HG03565 (cell line): Measurements from ENCODE around the gene ITGA1.
A peak's percentile ranks its signal among the peaks of the same experiment; 100 is the strongest.
"Not testable (repeated sequence)": the region's sequence is repeated elsewhere in the genome, so short reads cannot be mapped to it uniquely, and the experiment has no call there.

Source experiments
- ATAC-seq: cut with Tn5 transposase; IDR thresholded peaks from one replicate; pipeline ENCODE4 v1.9.1; 2021; ENCODE audit warnings: mild to moderate bottlenecking, moderate library complexity; ENCODE audit not compliant: unreplicated experiment

Gene ITGA1

DNA sequence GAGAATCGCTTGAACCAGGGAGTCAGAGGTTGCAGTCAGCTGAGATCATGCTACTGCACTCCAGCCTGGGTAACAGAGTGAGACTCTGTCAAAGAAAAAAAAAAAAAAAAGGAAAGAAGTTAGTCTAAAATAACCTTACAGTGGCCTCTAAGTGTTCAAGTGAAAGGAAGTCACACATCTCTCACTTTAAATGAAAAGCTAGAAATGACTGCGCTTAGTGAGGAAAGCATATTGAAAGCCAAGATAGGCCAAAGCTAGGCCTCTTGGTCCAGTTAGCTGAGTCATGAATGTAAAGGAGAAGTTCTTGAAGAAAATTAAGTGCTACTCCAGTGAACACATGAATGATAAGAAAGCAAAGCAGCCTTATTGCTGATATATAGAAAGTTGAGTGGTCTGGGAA lies 38.1 kb downstream of the ITGA1 start:
- ATAC-seq: peak; percentile 98

DNA sequence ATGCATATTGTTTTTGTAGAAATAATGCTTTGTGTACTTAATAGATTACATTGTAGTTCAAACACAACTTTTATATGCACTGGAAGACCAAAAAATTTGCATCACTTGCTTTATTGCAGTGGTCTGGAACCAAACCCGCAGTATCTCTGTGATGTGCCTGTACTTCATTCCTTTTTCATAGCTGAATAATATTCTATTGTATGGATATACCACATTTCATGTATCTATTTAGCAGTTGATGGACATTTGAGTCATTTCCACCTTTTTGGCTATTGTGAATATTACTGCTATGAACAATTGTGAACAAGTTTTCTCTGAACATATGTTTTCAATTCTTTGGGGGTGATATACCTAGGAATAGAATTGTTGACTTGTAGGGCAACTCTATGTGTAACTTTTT lies 40.1 kb downstream of the ITGA1 start:
- no peak for ATAC-seq

DNA sequence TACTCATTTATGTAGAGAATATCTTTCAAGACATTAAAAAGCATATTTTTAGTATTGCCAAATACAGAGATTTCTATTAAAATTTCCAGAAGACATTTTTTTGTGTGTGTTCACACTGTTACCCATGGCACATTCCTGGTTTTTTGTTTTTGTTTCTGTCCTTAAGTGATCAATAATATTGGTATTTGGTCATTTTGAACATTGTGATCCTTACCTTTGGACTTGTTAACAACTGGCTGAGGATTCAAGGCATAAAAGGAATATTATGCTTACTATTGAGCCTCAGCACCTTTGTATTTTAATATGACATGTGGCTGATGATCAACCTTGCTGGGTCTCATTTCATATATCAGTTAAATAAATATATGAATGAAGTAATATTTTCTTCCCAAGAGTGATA lies 41.9 kb downstream of the ITGA1 start:
- no peak for ATAC-seq

DNA sequence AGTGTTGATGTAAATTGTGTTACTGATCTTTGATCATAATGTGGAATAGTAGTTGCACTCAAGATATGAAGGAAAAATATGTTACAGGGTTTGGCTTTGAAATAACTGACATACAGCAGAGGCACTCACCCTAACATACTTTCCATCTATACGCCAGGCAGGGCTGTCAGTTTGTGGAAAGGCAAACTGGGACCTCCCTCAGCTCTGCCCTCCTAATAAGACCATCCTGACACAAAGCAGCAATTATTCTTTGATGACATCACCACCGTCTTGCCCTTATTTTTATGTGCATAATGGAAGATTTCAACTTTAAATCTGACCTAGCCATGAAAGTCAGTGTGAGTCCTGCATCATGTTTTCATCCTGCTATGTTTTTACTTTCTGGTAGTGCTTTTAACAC lies 42.9 kb downstream of the ITGA1 start:
- ATAC-seq: no peak

DNA sequence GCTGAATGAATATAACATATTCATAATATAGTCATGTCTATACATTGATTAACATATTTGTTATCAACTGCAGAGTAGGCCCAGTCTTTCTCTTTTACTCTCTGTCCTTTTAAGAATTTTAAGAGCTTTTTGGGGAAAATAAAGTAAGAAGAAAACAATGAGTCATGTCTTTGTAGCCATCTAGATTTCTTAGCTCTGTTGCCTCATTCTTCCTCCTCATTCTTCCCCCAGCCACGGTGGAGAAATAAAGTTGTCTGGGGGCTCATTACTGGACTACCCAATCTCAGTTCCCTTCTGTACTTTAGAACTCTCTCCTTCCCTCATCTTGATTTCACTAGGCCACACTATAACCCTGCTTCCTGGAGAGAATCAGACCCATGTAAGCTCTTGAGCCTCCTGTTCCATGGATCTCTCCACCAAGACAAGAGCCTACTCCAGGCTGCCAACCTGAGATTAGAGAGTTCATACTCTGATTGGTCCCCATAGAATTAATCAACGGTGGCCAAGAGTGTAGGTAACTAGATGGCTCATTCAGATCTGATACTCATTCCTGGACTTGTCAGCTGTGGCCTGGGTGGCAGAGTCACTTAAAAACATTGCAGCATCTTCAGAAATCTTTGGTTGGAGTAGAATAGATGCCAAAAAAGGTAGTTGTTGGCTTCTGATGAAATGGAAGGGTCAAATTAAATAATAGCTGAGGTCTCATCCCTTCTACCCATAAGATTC lies 44.2 kb downstream of the ITGA1 start:
- ATAC-seq: no peak

DNA sequence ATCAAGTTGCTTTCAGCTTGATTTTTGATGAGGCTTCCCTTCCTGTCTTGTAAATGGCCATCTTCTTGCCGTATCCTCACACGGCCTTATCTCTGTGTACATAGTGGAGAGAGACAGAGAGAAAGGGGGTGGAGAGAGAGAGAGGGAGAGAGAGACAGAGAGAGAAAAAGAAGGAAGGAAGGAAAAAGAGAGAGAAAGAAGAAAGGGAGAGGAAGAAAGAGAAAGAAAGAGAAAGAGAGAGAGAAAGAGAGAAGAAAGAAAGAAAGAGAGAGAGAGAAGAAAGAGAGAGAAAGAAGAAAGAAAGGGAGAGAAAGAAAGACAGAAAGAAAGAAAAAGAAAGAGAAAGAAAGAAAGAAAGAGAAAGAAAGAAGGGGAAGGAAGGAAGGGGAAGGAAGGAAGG lies 46.6 kb downstream of the ITGA1 start:
- no peak for ATAC-seq

DNA sequence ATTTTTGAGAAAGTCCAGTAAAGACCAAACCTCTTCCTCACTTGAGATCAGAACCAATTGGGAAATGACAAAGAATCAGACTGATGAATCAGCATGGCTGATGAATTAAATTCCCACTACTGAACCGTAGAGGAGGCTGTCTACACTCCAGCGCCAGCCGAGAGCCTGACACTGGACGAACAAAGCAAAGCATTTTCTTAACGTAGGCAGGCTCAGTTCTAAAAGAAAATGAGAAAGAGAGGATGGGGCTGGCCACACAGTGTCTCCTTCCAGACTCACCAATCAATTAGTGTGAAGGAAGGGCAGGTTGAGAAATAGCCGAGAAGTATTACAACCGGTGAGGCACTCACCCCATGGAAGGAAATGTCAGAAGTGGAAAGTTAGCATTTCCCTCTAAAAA lies 49.4 kb downstream of the ITGA1 start:
- ATAC-seq: no peak

DNA sequence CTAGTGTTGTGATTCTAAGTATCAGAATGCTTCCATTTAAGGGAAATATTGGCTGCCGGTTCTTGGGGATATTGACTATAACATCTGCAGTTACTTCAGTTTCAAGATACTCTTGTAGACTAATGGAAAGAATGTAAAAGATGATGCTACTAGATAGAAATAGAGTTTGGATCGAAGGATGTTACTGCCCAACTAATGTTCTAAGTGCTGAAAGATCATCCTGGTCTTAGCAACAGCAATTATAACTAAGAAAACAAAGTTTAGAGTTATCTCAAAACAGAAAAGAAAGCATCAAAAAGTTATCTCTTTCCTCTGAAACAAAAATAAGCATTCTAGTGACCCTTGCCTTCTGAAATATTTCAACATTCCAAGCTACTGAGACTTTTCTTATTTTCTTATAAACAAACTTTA lies 49.9 kb downstream of the ITGA1 start:
- no peak for ATAC-seq

DNA sequence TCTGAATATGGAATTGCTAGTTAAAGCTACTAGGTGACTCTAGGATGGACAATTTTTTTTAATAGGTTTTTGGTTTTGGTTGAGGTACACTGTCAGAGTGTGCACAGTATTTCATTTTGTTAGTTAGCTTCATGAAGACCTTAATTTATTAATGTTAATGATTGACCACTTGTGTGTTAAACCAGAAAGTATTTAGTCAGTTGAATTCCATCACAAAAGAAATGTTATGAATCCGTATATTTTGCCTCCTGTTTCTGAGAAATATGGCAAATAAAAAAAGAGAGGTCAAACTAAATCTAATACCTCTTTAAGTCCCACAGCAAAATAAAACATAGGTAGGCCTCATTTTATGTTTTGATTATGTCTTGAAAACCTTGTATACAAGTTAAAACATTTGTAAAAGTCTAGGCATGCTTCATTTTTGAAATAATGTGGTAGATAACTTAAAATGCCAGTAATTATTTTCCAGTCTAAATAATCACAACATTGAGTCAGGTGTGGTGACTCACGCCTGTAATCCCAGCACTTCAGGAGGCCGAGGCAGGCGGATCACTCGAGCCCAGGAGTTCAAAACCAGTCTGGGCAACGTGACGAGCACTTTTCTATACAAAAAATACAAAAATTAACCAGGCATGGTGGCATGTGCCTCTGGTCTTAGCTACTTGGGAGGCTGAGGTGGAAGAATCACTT lies 50.8 kb downstream of the ITGA1 start:
- no peak for ATAC-seq

DNA sequence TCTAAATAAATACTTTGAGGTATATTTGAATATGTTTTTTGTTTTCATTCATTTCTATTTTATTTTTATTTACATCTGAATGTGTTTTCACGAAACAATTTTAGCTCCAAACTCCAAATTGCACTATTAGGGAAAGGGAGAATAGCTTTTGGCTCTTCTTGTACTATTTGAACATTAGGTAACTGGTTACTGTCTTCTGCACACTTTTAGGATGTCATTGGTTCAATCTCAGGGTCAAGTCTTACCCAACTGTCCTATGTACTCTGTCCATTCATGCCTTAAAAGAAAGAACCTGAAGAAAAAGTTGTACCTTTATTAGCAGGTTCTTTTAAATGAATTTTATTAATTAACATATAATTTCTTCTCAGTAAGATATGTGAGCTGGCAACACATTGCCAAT lies 51.6 kb downstream of the ITGA1 start:
- no peak for ATAC-seq

DNA sequence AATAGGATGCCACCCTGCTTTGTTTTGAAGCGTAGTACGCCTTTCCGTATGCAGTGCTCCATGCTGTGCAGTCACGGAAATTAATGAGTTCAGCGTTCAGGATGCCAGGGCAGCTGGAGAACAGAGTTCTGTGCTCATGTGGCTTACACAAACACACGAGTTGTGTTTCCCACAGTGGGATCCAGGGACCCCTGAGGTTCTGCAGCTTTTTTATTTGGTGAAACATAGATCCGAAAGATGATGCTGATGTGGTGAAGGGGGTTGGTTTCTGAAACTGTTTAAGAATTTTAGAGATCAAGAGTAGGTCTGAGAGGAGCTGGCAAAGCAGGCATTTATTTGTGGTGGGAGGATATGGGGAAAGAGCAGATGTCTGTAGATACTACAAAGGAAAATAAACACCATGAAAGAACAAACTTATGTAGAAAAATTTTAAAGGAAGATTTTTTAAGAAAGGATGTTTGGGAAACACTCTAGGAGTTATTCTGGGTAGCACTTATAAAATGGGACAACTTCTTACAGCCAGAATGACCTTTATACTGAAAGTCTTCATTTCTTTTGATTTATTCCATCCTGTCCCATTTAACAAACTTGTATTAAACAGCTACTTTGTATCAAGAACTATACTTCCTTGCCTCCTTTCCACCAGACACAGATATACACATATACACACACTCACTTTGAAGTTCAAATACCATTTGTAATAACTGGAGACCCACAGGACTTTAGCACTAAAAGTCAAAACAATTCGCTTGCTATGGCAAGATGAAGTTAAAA lies 52.7 kb downstream of the ITGA1 start:
- ATAC-seq: no peak

DNA sequence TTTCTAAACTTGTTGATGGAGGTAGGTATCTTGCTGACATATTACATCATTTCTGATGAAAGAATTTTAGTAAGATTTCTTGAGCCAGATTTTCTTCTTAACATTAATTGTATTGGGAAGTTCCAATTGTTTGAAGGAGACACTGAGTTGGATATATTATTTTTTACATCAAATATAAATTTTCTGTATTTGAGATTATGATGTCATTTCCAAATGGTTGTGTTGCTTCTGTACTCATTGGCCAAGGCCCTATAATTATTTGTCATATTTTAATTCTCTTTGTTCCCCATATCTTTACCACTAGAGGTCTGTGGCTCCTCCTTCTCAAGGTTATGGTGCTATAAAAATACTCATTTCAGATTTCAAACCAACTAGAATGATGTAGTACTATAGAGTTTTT lies 53.4 kb downstream of the ITGA1 start:
- no peak for ATAC-seq

DNA sequence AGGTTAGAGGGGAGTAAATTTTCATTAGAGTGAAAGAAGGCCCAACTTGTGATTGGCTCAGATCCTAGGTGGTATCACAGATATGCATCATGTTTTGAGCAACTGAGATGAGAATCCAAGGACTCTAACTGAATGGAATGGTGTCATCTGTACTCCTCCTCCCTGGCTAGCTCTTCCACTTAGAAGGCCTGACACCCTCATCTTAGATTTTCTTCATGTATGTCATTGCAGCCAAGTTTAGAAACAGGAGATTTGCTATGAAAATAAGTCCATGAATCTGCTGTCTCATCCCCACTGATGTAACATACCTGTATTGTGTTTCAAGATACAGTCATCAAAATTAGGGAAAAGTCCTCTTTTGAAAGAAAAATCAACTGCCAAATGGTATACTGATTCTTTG lies 54.4 kb downstream of the ITGA1 start:
- ATAC-seq: no peak

DNA sequence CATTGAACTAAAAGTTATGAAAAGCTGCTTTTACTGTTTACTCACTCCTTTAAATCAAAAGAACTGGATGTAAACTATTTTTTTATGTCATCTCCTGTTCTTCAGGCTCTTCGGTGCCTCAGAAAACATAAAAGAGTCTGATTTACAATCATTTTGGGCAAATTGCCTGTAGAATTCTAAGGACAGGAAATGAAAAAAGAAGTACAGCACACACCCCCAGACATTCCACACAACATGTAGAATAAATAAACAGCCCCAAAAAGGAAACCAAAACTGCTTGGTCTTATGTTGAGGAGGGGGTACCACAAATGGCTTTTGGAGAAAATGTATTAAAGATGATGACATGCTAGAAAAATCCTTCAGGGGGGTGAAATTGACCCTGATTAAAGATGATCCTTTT lies 57.2 kb downstream of the ITGA1 start:
- ATAC-seq: no peak

DNA sequence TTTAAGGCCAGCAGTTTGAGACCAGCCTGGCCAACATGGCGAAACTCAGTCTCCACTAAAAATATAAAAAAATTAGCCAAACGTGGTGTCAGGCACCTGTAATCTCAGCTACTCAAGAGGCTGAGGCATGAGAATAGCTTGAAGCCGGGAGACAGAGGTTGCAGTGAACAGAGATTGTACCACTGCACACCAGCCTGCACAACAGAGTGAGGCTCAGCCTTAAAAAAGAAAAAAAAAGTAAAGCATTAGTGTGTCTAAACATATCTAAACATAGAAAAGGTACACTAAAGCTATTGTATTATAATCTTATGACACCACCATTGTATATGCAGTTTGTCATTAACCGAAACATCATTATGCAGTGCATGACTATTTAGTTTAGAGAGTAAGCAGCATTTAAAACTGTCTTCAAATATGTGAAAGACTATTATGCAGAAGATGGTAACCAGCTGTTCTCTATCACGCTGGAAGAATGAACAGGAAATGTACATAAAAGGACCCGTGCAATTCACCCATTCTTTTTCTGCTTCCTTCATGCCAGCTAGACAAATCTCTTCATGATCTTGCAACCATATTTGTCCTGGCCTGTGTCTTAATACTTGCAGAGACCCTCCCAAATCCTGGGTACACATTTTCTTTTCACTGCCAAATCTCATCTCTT lies 58.6 kb downstream of the ITGA1 start:
- ATAC-seq: no peak

DNA sequence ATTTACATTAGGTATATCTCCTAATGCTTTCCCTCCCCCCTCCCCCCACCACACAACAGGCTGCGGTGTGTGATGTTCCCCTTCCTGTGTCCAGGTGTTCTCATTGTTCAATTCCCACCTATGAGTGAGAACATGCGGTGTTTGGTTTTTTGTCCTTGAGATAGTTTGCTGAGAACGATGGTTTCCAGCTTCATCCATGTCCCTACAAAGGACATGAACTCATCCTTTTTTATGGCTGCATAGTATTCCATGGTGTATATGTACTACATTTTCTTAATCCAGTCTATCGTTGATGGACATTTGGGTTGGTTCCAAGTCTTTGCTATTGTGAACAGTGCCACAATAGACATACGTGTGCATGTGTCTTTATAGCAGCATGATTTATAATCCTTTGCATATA lies 61.0 kb downstream of the ITGA1 start:
- ATAC-seq: not testable (repeated sequence)

DNA sequence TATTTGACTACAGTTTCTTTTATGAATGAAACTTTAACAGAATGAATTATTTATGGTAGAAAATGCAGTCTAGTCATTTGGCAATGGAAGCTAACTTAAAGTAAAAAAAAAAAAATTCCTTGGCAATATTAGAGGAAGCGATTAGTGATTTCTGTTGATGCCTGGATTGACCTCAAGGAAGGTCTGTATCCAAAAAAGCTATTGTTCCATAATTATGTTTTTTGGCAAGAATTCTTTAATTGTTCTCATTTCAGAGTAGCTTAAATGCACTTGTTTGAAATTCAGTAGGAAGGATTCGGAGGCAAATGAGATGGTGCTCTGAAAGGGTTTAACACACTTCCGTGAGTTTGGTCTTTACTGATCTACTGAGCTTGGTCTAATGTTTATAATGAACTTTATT lies 61.8 kb downstream of the ITGA1 start:
- ATAC-seq: no peak

DNA sequence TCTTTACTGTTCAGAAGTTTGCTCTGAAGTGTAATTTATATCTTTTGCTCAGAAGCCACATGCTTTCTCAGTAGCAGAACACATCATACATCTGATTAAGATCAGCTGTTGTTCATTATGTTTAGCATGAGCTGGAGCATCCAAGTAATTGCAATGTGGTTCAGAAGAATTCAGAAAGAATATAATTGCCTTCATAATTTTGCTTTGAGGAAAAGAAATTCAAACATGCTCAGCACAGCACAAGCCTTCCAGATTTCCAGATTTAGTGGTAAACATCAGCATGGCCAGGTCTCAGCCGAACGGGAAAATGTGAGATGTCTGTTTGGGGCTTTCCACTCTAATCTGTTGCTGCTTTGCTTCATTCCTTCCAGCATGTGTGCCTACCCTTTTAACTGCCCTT lies 65.9 kb downstream of the ITGA1 start:
- ATAC-seq: no peak

DNA sequence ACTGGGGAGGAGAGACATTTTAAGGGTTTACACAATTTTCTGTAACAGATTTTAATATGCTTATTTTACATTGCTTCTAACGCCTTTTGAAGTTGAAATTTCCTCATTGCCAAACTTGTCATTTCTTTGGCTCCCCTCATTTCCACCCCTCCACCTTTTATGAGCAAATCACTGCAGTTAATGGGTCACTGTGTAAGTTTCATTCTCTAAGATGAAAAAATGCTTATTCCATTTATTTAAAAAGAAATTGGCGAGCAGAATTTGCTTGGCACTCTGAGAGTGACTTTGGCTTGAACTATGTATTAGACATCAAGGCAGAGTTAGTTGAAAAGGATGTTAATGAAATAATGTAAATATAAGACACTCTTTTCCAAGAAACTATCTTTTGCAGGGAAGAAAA lies 66.6 kb downstream of the ITGA1 start:
- no peak for ATAC-seq

DNA sequence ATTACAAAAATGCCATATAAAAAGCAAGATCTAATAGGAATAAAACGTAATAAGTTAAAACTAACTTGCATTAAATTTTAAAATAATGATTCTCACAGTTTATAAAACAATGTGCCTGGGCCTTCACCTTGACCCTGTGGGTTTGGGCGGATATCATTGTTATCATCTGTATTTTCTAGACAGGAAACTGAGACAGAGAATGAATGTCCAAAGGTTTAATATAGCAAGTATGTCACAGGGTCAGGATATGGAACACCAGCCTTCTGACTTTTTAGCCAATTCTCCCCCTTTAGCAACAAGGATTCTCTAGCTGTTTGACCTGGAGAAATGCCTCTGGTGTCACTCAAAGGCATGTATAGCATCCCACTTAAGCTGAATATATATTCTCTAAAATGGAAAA lies 67.2 kb downstream of the ITGA1 start:
- no peak for ATAC-seq

DNA sequence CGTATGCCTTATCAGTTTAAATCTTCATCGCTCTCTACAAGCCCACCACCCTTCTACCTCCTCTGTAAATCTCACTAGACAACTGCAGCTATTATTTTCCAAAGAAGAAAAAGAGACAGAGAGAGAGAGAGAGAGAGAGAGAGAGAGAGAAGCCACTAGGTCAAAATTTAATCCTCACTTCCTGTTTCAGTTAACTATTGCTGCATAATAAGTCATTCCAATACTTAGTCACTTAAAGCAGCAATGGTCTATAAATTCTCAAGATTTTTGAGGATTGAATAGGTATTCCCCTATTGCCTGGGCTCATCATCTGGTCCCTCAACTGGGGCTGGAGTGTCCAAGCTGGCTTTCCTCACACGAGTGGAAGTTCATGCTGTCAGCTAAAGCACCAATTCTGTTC lies 68.8 kb downstream of the ITGA1 start:
- ATAC-seq: peak; percentile 92

DNA sequence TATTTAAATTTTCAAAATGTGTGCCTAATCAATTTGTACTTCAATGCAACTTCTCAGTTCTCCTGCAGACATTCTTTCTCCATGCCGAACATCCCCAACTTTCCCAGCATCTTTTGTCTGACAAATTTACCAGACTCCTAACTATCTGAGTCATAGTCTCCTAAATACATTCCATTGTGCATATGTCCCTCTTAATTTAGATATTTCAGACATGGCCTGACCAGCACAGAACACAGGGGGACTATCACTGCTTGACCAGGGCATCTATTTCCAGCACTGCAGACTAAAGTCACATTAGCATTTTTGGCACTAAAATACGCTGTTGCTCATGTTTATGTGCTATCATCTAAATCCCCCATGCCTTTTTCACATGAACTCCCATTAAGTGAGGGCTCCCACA lies 71.9 kb downstream of the ITGA1 start:
- no peak for ATAC-seq
